GM12878 (cell line): Measurements from ENCODE around the gene MGMT. TPM values are rescaled to one million over a fixed set of nuclear protein-coding genes. Genes with fewer than 3 reads are reported as not detected.

Experiments used
- ATAC-seq: fragments of 200-7000 bp; cut with Tn5 transposase; 3 replicates; pipeline ENCODE4 v1.9.1; 2020; ENCODE audit warnings: mild to moderate bottlenecking, moderate library complexity
- BruUV-seq: library from RNA; stranded (reverse); fragments of 400-500 nt; replicated peaks from 2 replicates; lab custom pipeline; 2021; lab: Mats Ljungman, UMichigan
- CTCF ChIA-PET: fragments of 300-600 bp; sonication (Branson Sonifier 250); formaldehyde crosslinking; extraction: SDS; loops from one replicate; lab custom pipeline; 2021; ENCODE audit warnings: inconsistent platforms; lab: Yijun Ruan, JAX
- POLR2A ChIA-PET: fragments of 350-600 bp; formaldehyde crosslinking; extraction: SDS; loops from one replicate; lab custom pipeline; 2021; ENCODE audit warnings: inconsistent platforms; lab: Charles Lee
- RAD21 ChIA-PET: fragments of 300-600 bp; sonication (Branson Sonifier 250); formaldehyde crosslinking; loops from one replicate; lab custom pipeline; 2023; ENCODE audit warnings: antibody characterized with exemption; ENCODE audit not compliant: unreplicated experiment; lab: Charles Lee
- SMC1A ChIA-PET: fragments of 300-600 bp; sonication (Branson Sonifier 250); formaldehyde crosslinking; loops from one replicate; lab custom pipeline; 2023; ENCODE audit not compliant: unreplicated experiment, uncharacterized antibody; lab: Charles Lee
- DNase-seq: peaks from one replicate; pipeline ENCODE4 v3.0.0-alpha.2; 2011; ENCODE audit warnings: low read depth, low spot score
- FAIRE-seq: peaks from 3 replicates; lab custom pipeline; 2011; peaks lifted over from hg19 to GRCh38; lab: Jason Lieb, UNC
- H2AFZ ChIP-seq: 2 replicates; pipeline ENCODE4 v1.6.0; 2011; ENCODE audit warnings: low read depth, low read length, control low read depth; ENCODE audit not compliant: control insufficient read depth
- H3K27ac ChIP-seq: 2 replicates; pipeline ENCODE4 v1.5.1; 2011; ENCODE audit warnings: control low read depth; ENCODE audit not compliant: control insufficient read depth, insufficient read depth
- H3K27me3 ChIP-seq, 2 experiments: replicated peaks in 1 of 2; 2 replicates each; pipeline versions ENCODE4 v1.6.0 to v1.6.1; 2011; ENCODE audit warnings: low read length in 1 of 2; ENCODE audit not compliant: control insufficient read depth in 2 of 2, insufficient read depth in 2 of 2
- H3K36me3 ChIP-seq, 2 experiments: 2 replicates each; pipeline ENCODE4 v1.5.1; 2011; ENCODE audit warnings: low read length in 1 of 2; ENCODE audit not compliant: control insufficient read depth in 2 of 2, insufficient read depth in 2 of 2
- H3K4me1 ChIP-seq: 2 replicates; pipeline ENCODE4 v1.6.1; 2011; ENCODE audit warnings: mild to moderate bottlenecking, low read length, moderate library complexity, mixed read lengths; ENCODE audit not compliant: control insufficient read depth, insufficient read depth
- H3K4me2 ChIP-seq: 2 replicates; pipeline ENCODE4 v1.6.0; 2011; ENCODE audit warnings: control low read depth; ENCODE audit not compliant: control insufficient read depth, insufficient read depth
- H3K4me3 ChIP-seq: fragments of 200-600 bp; sonication (generic); 2 replicates; pipeline ENCODE4 v1.5.1; 2016
- H3K79me2 ChIP-seq: 2 replicates; pipeline ENCODE4 v1.6.0; 2011; ENCODE audit warnings: low read length; ENCODE audit not compliant: control insufficient read depth, insufficient read depth
- H3K9ac ChIP-seq: 2 replicates; pipeline ENCODE4 v1.8.0; 2011; ENCODE audit warnings: low read length, control low read depth, mixed read lengths; ENCODE audit not compliant: control insufficient read depth, insufficient read depth
- H3K9me3 ChIP-seq: replicated peaks from 3 replicates; pipeline ENCODE4 v1.5.1; 2011; ENCODE audit warnings: mild to moderate bottlenecking, low read length; ENCODE audit not compliant: control insufficient read depth, insufficient read depth
- H4K20me1 ChIP-seq: 2 replicates; pipeline ENCODE4 v1.6.0; 2011; ENCODE audit not compliant: control insufficient read depth, insufficient read depth
- BRCA1 ChIP-seq: IDR thresholded peaks from 2 replicates; pipeline ENCODE4 v1.6.1; 2011; ENCODE audit warnings: low read depth, low read length, improper control_type of control experiment
- CHD2 ChIP-seq: IDR thresholded peaks from 2 replicates; pipeline ENCODE4 v1.6.1; 2011; ENCODE audit warnings: low read depth, low read length, improper control_type of control experiment, borderline replicate concordance
- EP300 ChIP-seq, 2 experiments: fragments of 150-350 bp in 1 of 2; IDR thresholded peaks; 2 replicates each; pipeline ENCODE4 v1.6.1; 2011 to 2012; ENCODE audit warnings: low read depth in 2 of 2, low read length in 2 of 2, borderline replicate concordance in 1 of 2, improper control_type of control experiment in 1 of 2, inconsistent platforms in 1 of 2; ENCODE audit not compliant: control insufficient read depth in 1 of 2
- EZH2 ChIP-seq: IDR thresholded peaks from 2 replicates; pipeline ENCODE4 v1.6.1; 2012; ENCODE audit warnings: low read depth, mild to moderate bottlenecking, control low read depth, inconsistent platforms, low read length, borderline replicate concordance; ENCODE audit not compliant: control insufficient read depth
- JUNB ChIP-seq: IDR thresholded peaks from 2 replicates; pipeline ENCODE4 v1.6.1; 2016; ENCODE audit warnings: antibody characterized with exemption, mild to moderate bottlenecking
- MYB ChIP-seq: fragments of 150-350 bp; IDR thresholded peaks from 2 replicates; pipeline ENCODE4 v1.6.1; 2014; ENCODE audit warnings: mild to moderate bottlenecking, low read depth, low read length, borderline replicate concordance
- NR2C1 ChIP-seq: fragments of 450-650 bp; IDR thresholded peaks from 2 replicates; pipeline ENCODE4 v1.6.1; 2017; ENCODE audit warnings: antibody characterized with exemption, mild to moderate bottlenecking, moderate library complexity
- RBBP5 ChIP-seq: fragments of 200-600 bp; sonication (generic); conservative IDR thresholded peaks from 2 replicates; pipeline ENCODE4 v1.6.1; 2016
- STAT1 ChIP-seq: fragments of 450-650 bp; conservative IDR thresholded peaks from 2 replicates; pipeline ENCODE4 v1.6.1; 2014; ENCODE audit warnings: antibody characterized with exemption, mild to moderate bottlenecking
- SUZ12 ChIP-seq: fragments of 200-600 bp; sonication (generic); IDR thresholded peaks from one replicate; pipeline ENCODE4 v1.6.1; 2018; ENCODE audit warnings: antibody characterized with exemption, mild to moderate bottlenecking; ENCODE audit not compliant: unreplicated experiment
- ZNF622 ChIP-seq: fragments of 450-650 bp; IDR thresholded peaks from 2 replicates; pipeline ENCODE4 v1.6.1; 2017; ENCODE audit warnings: mild to moderate bottlenecking, inconsistent platforms
- WGBS: methylation state at CpG from one replicate; pipeline ENCODE4 v1.1.6; 2016; ENCODE audit warnings: low lambda C conversion rate; ENCODE audit not compliant: insufficient replicate concordance, insufficient coverage; ENCODE audit errors: missing lambda C conversion rate; 5-methylcytosine and 5-hydroxymethylcytosine counted together
- in situ Hi-C: fragments of 300-500 bp; cut with MboI; formaldehyde crosslinking; loops from 9 replicates; pipeline ENCODE4 v1.14.3; 2018; ENCODE audit warnings: mixed read lengths
- intact Hi-C: fragments of 100-400 bp; cut with micrococcal nuclease; formaldehyde crosslinking; loops from one replicate; pipeline ENCODE4 v1.14.2; 2022; ENCODE audit not compliant: unreplicated experiment
- polyA plus RNA-seq, 11 experiments: library from polyadenylated mRNA; depleted of rRNA in 4 of 11; unstranded in 6 of 11; stranded (reverse) in 5 of 11; fragments of >200 nt; fragmentation: Nextera tagmentation in 4 of 11; fragmentation: Illumina TruSeq in 1 of 11; extraction: Ambion mirVana in 4 of 11; extraction: Trizol in 1 of 11; gene quantifications; 1 replicate in 1 of 11; 2 replicates in 10 of 11; pipeline versions ENCODE4 v1.2.1 to v1.2.3, GENCODE V29; 2011 to 2016; ENCODE audit warnings: inconsistent platforms in 2 of 11, missing spikeins in 2 of 11, low read depth in 1 of 11
- total RNA-seq, 4 experiments: library from RNA; depleted of rRNA in 3 of 4; stranded (reverse); fragments of >200 nt in 3 of 4; fragmentation: Illumina TruSeq in 1 of 4; extraction: Trizol in 1 of 4; gene quantifications; 2 replicates each; pipeline versions ENCODE4 v1.2.1 to v1.2.3, GENCODE V29; 2013 to 2021
- TF ChIP-seq, protein P1 (sequence below): fragments of 450-650 bp; formaldehyde crosslinking; IDR thresholded peaks from 2 replicates; pipeline ENCODE4 v1.5.0; 2022; ENCODE audit warnings: mild to moderate bottlenecking, missing genetic modification characterization
- TF ChIP-seq, protein P2 (sequence below): fragments of 450-650 bp; IDR thresholded peaks from 2 replicates; pipeline ENCODE4 v1.6.1; 2018; ENCODE audit warnings: mild to moderate bottlenecking, low read depth, moderate library complexity; ENCODE audit not compliant: partially characterized antibody
- TF ChIP-seq, protein P3 (sequence below): IDR thresholded peaks from 2 replicates; pipeline ENCODE4 v1.6.1; 2012; ENCODE audit warnings: low read depth, low read length, improper control_type of control experiment
- TF ChIP-seq, protein P4 (sequence below): fragments of 450-650 bp; conservative IDR thresholded peaks from 2 replicates; pipeline ENCODE4 v1.6.1; 2017; ENCODE audit warnings: mild to moderate bottlenecking, moderate library complexity

MGMT gene
- total and polyA plus RNA-seq, 10 of the 15 experiments (the other 5 are each of a cell fraction or from before 2014, with no cell fraction given): 0.16 to 24.2 (median 13.3) TPM

DNA sequence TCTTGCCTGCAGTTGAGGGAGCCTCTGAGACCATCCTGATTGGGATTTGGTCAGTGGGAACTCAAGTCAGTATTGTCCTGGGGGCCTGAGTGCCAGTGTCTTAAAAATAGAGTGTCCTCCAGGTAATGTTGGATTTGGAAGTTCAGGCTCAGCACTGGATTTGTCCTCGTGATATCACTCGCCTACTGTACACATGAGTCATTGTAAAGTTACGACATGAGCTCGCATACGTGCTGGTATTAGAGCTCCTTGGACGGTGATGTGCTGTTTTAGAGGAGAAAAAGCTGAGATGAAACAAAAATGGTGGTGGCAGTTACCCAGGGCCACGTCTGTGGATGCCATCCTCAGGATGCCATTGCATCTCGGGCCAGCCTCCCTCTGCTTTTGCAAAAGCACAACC, 78.2 kb downstream of the MGMT start:
- no TSS peak for BruUV-seq
- Histone ChIP-seq H3K27me3 (no peaks in the 10 kb centered on the region), H3K4me1 (no peaks in the 10 kb centered on the region), H3K9me3 (no peaks in the 10 kb centered on the region), H3K27ac (no peak overlapping the region), H3K36me3 (no peaks in the 10 kb centered on the region), H4K20me1 (no peaks in the 10 kb centered on the region), H3K4me3 (no peak overlapping the region), H2AFZ (no peak overlapping the region), H3K79me2 (no peaks in the 10 kb centered on the region), H3K9ac (no peak overlapping the region), H3K4me2 (no peak overlapping the region)
- RAD21 ChIA-PET: no interaction called here
- no peak for ATAC-seq
- 92% methylated on average over 8 of the region's 8 CpGs for WGBS
- DNase-seq: no peak
- SMC1A ChIA-PET: no interaction called here
- POLR2A ChIA-PET: no interaction called here
- no peak for FAIRE-seq
- intact Hi-C loops (no loop called here), in situ Hi-C loops (no loop called here)
- CTCF ChIA-PET: no interaction called here
- TF ChIP-seq EP300 (IDR thresholded peaks at IDR 0.05; ENCODE audit: borderline replicate concordance in 1 of 2, control insufficient read depth in 1 of 2, low read depth in 2 of 2, low read length in 2 of 2) (no peak), EZH2 (no peak), CHD2 (no peak), ZNF622 (no peak), BRCA1 (no peak), SUZ12 (no peak), NR2C1 (no peak), STAT1 (no peak), JUNB (no peak), RBBP5 (no peak), MYB (no peak)
- TF ChIP-seq, protein P1, sequence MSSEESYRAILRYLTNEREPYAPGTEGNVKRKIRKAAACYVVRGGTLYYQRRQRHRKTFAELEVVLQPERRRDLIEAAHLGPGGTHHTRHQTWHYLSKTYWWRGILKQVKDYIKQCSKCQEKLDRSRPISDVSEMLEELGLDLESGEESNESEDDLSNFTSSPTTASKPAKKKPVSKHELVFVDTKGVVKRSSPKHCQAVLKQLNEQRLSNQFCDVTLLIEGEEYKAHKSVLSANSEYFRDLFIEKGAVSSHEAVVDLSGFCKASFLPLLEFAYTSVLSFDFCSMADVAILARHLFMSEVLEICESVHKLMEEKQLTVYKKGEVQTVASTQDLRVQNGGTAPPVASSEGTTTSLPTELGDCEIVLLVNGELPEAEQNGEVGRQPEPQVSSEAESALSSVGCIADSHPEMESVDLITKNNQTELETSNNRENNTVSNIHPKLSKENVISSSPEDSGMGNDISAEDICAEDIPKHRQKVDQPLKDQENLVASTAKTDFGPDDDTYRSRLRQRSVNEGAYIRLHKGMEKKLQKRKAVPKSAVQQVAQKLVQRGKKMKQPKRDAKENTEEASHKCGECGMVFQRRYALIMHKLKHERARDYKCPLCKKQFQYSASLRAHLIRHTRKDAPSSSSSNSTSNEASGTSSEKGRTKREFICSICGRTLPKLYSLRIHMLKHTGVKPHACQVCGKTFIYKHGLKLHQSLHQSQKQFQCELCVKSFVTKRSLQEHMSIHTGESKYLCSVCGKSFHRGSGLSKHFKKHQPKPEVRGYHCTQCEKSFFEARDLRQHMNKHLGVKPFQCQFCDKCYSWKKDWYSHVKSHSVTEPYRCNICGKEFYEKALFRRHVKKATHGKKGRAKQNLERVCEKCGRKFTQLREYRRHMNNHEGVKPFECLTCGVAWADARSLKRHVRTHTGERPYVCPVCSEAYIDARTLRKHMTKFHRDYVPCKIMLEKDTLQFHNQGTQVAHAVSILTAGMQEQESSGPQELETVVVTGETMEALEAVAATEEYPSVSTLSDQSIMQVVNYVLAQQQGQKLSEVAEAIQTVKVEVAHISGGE (CRISPR knock-in tag): no peak
- TF ChIP-seq, protein P2, sequence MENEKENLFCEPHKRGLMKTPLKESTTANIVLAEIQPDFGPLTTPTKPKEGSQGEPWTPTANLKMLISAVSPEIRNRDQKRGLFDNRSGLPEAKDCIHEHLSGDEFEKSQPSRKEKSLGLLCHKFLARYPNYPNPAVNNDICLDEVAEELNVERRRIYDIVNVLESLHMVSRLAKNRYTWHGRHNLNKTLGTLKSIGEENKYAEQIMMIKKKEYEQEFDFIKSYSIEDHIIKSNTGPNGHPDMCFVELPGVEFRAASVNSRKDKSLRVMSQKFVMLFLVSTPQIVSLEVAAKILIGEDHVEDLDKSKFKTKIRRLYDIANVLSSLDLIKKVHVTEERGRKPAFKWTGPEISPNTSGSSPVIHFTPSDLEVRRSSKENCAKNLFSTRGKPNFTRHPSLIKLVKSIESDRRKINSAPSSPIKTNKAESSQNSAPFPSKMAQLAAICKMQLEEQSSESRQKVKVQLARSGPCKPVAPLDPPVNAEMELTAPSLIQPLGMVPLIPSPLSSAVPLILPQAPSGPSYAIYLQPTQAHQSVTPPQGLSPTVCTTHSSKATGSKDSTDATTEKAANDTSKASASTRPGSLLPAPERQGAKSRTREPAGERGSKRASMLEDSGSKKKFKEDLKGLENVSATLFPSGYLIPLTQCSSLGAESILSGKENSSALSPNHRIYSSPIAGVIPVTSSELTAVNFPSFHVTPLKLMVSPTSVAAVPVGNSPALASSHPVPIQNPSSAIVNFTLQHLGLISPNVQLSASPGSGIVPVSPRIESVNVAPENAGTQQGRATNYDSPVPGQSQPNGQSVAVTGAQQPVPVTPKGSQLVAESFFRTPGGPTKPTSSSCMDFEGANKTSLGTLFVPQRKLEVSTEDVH: no peak
- TF ChIP-seq, protein P3, sequence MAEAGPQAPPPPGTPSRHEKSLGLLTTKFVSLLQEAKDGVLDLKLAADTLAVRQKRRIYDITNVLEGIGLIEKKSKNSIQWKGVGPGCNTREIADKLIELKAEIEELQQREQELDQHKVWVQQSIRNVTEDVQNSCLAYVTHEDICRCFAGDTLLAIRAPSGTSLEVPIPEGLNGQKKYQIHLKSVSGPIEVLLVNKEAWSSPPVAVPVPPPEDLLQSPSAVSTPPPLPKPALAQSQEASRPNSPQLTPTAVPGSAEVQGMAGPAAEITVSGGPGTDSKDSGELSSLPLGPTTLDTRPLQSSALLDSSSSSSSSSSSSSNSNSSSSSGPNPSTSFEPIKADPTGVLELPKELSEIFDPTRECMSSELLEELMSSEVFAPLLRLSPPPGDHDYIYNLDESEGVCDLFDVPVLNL: no peak
- TF ChIP-seq, protein P4, sequence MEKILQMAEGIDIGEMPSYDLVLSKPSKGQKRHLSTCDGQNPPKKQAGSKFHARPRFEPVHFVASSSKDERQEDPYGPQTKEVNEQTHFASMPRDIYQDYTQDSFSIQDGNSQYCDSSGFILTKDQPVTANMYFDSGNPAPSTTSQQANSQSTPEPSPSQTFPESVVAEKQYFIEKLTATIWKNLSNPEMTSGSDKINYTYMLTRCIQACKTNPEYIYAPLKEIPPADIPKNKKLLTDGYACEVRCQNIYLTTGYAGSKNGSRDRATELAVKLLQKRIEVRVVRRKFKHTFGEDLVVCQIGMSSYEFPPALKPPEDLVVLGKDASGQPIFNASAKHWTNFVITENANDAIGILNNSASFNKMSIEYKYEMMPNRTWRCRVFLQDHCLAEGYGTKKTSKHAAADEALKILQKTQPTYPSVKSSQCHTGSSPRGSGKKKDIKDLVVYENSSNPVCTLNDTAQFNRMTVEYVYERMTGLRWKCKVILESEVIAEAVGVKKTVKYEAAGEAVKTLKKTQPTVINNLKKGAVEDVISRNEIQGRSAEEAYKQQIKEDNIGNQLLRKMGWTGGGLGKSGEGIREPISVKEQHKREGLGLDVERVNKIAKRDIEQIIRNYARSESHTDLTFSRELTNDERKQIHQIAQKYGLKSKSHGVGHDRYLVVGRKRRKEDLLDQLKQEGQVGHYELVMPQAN: no peak
